H9 (cell line): ENCODE measurements around the gene GRIPAP1. TPM values are rescaled to one million over a fixed set of nuclear protein-coding genes. Genes with fewer than 3 reads are reported as not detected.

ENCODE experiments used
- DNase-seq: peaks from one replicate; pipeline ENCODE4 v3.0.0-alpha.2; 2017
- H2AFZ ChIP-seq: one replicate; pipeline ENCODE4 v1.6.1; 2013; ENCODE audit warnings: mild to moderate bottlenecking, low read length, control low read depth, moderate library complexity
- H2AK5ac ChIP-seq: 2 replicates; pipeline ENCODE4 v1.6.1; 2013; ENCODE audit warnings: low read length, control low read depth, mixed read lengths; ENCODE audit not compliant: insufficient read length
- H2BK120ac ChIP-seq: one replicate; pipeline ENCODE4 v1.6.1; 2013; ENCODE audit warnings: low read depth, mild to moderate bottlenecking, low read length, control low read depth, inconsistent platforms; ENCODE audit not compliant: poor library complexity, severe bottlenecking
- H2BK12ac ChIP-seq: 2 replicates; pipeline ENCODE4 v1.6.1; 2013; ENCODE audit warnings: low read length, control low read depth, mixed read lengths, low read depth; ENCODE audit not compliant: insufficient read length
- H2BK15ac ChIP-seq: 2 replicates; pipeline ENCODE4 v1.6.1; 2013; ENCODE audit warnings: low read depth, low read length, control low read depth
- H2BK20ac ChIP-seq: one replicate; pipeline ENCODE4 v1.6.1; 2013; ENCODE audit warnings: low read depth, mild to moderate bottlenecking, low read length, control low read depth, inconsistent platforms; ENCODE audit not compliant: poor library complexity, severe bottlenecking
- H2BK5ac ChIP-seq: 2 replicates; pipeline ENCODE4 v1.6.1; 2013; ENCODE audit warnings: low read length, control low read depth, mixed read lengths; ENCODE audit not compliant: insufficient read length
- H3K14ac ChIP-seq: 2 replicates; pipeline ENCODE4 v1.6.1; 2013; ENCODE audit warnings: low read length, control low read depth; ENCODE audit not compliant: insufficient read depth
- H3K18ac ChIP-seq: 2 replicates; pipeline ENCODE4 v1.6.1; 2013; ENCODE audit warnings: low read depth, mild to moderate bottlenecking, mixed read lengths, low read length, control low read depth; ENCODE audit not compliant: insufficient read length
- H3K23ac ChIP-seq: 2 replicates; pipeline ENCODE4 v1.6.1; 2013; ENCODE audit warnings: low read length, control low read depth, mixed read lengths, low read depth; ENCODE audit not compliant: insufficient read length
- H3K23me2 ChIP-seq: 2 replicates; pipeline ENCODE4 v1.6.1; 2013; ENCODE audit warnings: low read depth, mild to moderate bottlenecking, mixed read lengths, low read length, control low read depth; ENCODE audit not compliant: insufficient read length, poor library complexity, severe bottlenecking
- H3K27ac ChIP-seq: 2 replicates; pipeline ENCODE4 v1.5.1; 2013; ENCODE audit warnings: low read length, control low read depth, mixed read lengths, low read depth; ENCODE audit not compliant: insufficient read length
- H3K27me3 ChIP-seq: 2 replicates; pipeline ENCODE4 v1.6.1; 2013; ENCODE audit warnings: low read length, control low read depth, inconsistent platforms; ENCODE audit not compliant: insufficient read depth
- H3K4ac ChIP-seq: 2 replicates; pipeline ENCODE4 v1.6.1; 2013; ENCODE audit warnings: low read depth, mild to moderate bottlenecking, control low read depth, inconsistent platforms, low read length, moderate library complexity
- H3K4me1 ChIP-seq: 2 replicates; pipeline ENCODE4 v1.6.1; 2013; ENCODE audit warnings: low read length, control low read depth, inconsistent platforms; ENCODE audit not compliant: insufficient read depth
- H3K4me2 ChIP-seq: 2 replicates; pipeline ENCODE4 v1.6.1; 2013; ENCODE audit warnings: low read length, control low read depth, mixed read lengths; ENCODE audit not compliant: insufficient read length, insufficient read depth
- H3K56ac ChIP-seq: 2 replicates; pipeline ENCODE4 v1.6.1; 2013; ENCODE audit warnings: low read depth, mild to moderate bottlenecking, mixed read lengths, low read length, control low read depth; ENCODE audit not compliant: insufficient read length
- H3K79me1 ChIP-seq: 2 replicates; pipeline ENCODE4 v1.6.1; 2013; ENCODE audit warnings: low read depth, mild to moderate bottlenecking, moderate library complexity, low read length, control low read depth, inconsistent platforms; ENCODE audit not compliant: insufficient read depth, poor library complexity, severe bottlenecking
- H3K79me2 ChIP-seq: 2 replicates; pipeline ENCODE4 v1.6.1; 2013; ENCODE audit warnings: low read length, control low read depth, inconsistent platforms; ENCODE audit not compliant: insufficient read depth
- H3K9ac ChIP-seq: 2 replicates; pipeline ENCODE4 v1.6.1; 2013; ENCODE audit warnings: low read length, control low read depth, mixed read lengths; ENCODE audit not compliant: insufficient read length; ENCODE audit errors: extremely low read depth
- H3K9me3 ChIP-seq: one replicate; pipeline ENCODE4 v1.6.1; 2013; ENCODE audit warnings: low read depth, low read length, inconsistent platforms; ENCODE audit not compliant: control insufficient read depth
- H3T11ph ChIP-seq: one replicate; pipeline ENCODE4 v1.6.1; 2013; ENCODE audit warnings: mild to moderate bottlenecking, low read length, control low read depth, inconsistent platforms
- H4K20me1 ChIP-seq: one replicate; pipeline ENCODE4 v1.6.1; 2013; ENCODE audit not compliant: control insufficient read depth, insufficient read length, insufficient read depth
- H4K5ac ChIP-seq: 2 replicates; pipeline ENCODE4 v1.6.1; 2013; ENCODE audit warnings: low read depth, mild to moderate bottlenecking, mixed read lengths, low read length, control low read depth; ENCODE audit not compliant: insufficient read length
- H4K8ac ChIP-seq: replicated peaks from 2 replicates; pipeline ENCODE4 v1.6.1; 2013; ENCODE audit warnings: low read length, control low read depth, mixed read lengths, low read depth; ENCODE audit not compliant: insufficient read length
- H4K91ac ChIP-seq: 2 replicates; pipeline ENCODE4 v1.6.1; 2013; ENCODE audit warnings: low read depth, mild to moderate bottlenecking, moderate library complexity, mixed read lengths, low read length, control low read depth; ENCODE audit not compliant: insufficient read length
- H3K27ac Mint-ChIP-seq, 3 experiments: 2 replicates in 2 of 3; 3 replicates in 1 of 3; pipeline ENCODE4 v1.8.0; 2020 to 2021; ENCODE audit warnings: mixed read lengths in 3 of 3, mild to moderate bottlenecking in 1 of 3, moderate library complexity in 1 of 3
- H3K27me3 Mint-ChIP-seq: 2 replicates; pipeline ENCODE4 v1.8.0; 2021; ENCODE audit warnings: low read depth, mild to moderate bottlenecking, moderate library complexity, mixed read lengths
- H3K36me3 Mint-ChIP-seq, 3 experiments: 2 replicates in 2 of 3; 3 replicates in 1 of 3; pipeline ENCODE4 v1.8.0; 2020 to 2021; ENCODE audit warnings: low read depth in 3 of 3, mixed read lengths in 3 of 3; ENCODE audit not compliant: insufficient read depth in 1 of 3
- H3K4me1 Mint-ChIP-seq, 2 experiments: 2 replicates each; pipeline ENCODE4 v1.8.0; 2020; ENCODE audit warnings: mixed read lengths in 2 of 2
- H3K4me3 Mint-ChIP-seq, 2 experiments: 2 replicates in 1 of 2; 3 replicates in 1 of 2; pipeline ENCODE4 v1.8.0; 2020 to 2021; ENCODE audit warnings: mild to moderate bottlenecking in 2 of 2, mixed read lengths in 2 of 2, moderate library complexity in 1 of 2
- H3K9me3 Mint-ChIP-seq, 2 experiments: 2 replicates in 1 of 2; 3 replicates in 1 of 2; pipeline ENCODE4 v1.8.0; 2020; ENCODE audit warnings: mild to moderate bottlenecking in 2 of 2, mixed read lengths in 2 of 2, moderate library complexity in 1 of 2
- WGBS: extraction: QIAGEN DNeasy Blood & Tissue Kit; methylation state at CpG from one replicate; pipeline ENCODE4 v1.1.7; 2013; ENCODE audit warnings: missing lambda C conversion rate, low lambda C conversion rate, mixed read lengths; ENCODE audit not compliant: insufficient read length; ENCODE audit errors: extremely low coverage; 5-methylcytosine and 5-hydroxymethylcytosine counted together
- total RNA-seq: library from RNA; stranded (reverse); gene quantifications from 2 replicates; pipeline ENCODE4 v1.2.1, GENCODE V29; 2021
- TF ChIP-seq, protein P1 (sequence below): fragments of 200-600 bp; sonication (generic); conservative IDR thresholded peaks from 3 replicates; pipeline ENCODE4 v1.8.0; 2021; ENCODE audit warnings: antibody characterized with exemption, mild to moderate bottlenecking

The GRIPAP1 gene
- total RNA-seq, 1 experiment from 2014 or later = 71.8 TPM

DNA sequence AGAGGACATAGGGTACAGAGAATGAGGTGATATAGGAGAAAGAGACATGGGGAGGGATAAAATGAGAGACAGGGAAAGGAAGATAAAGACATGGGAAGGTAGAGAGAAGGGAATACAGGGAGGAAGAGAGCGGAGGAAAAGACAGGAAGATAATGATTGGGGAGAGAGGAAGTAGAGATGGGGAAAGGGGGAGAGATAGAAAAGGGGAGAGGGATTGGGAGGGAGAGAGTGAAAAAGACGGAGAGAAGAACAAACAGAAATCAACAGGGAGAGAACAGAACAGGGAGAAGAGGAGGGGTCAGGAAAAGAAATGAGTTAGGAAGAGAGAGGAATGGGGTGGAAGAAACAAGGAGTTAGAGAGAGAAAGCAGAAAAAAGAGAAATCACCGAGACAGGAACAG, 4.6 kb downstream of the GRIPAP1 start:
- H4K91ac ChIP-seq = no peak overlapping the region
- WGBS = 100% methylated on average over 2 of the region's 3 CpGs
- no peak overlapping the region for H3K4me2 ChIP-seq
- H3K14ac ChIP-seq = no peak overlapping the region
- H3K4me1 ChIP-seq = no peaks in the 10 kb centered on the region
- H4K20me1 ChIP-seq = peaks cover 2% of the 10 kb centered on the region
- H2BK120ac ChIP-seq = no peak overlapping the region
- DNase-seq = no peak
- H3K27me3 Mint-ChIP-seq = no peaks in the 10 kb centered on the region; the same call in 1 of the 2 replicates
- peaks cover 74 to 81% of the 10 kb centered on the region in 2 experiments for H3K9me3 Mint-ChIP-seq
- no peaks in the 10 kb centered on the region for H3K9me3 ChIP-seq
- H4K5ac ChIP-seq = no peak overlapping the region
- H3K4me1 Mint-ChIP-seq = peaks cover 0 to 8% of the 10 kb centered on the region in 2 experiments; a peak in 2 of 4 replicates
- H3K56ac ChIP-seq = no peak overlapping the region
- no peak overlapping the region for H2BK20ac ChIP-seq
- peaks cover 52 to 74% (median 74%) of the 10 kb centered on the region in 3 experiments for H3K36me3 Mint-ChIP-seq
- H3K23ac ChIP-seq = no peak overlapping the region
- H3K4ac ChIP-seq = no peak overlapping the region
- H2BK12ac ChIP-seq = no peak overlapping the region
- H2BK15ac ChIP-seq = no peak overlapping the region
- H3K9ac ChIP-seq = no peak overlapping the region
- H3K27me3 ChIP-seq = no peaks in the 10 kb centered on the region
- TF ChIP-seq, protein P1, sequence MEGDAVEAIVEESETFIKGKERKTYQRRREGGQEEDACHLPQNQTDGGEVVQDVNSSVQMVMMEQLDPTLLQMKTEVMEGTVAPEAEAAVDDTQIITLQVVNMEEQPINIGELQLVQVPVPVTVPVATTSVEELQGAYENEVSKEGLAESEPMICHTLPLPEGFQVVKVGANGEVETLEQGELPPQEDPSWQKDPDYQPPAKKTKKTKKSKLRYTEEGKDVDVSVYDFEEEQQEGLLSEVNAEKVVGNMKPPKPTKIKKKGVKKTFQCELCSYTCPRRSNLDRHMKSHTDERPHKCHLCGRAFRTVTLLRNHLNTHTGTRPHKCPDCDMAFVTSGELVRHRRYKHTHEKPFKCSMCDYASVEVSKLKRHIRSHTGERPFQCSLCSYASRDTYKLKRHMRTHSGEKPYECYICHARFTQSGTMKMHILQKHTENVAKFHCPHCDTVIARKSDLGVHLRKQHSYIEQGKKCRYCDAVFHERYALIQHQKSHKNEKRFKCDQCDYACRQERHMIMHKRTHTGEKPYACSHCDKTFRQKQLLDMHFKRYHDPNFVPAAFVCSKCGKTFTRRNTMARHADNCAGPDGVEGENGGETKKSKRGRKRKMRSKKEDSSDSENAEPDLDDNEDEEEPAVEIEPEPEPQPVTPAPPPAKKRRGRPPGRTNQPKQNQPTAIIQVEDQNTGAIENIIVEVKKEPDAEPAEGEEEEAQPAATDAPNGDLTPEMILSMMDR = no peak
- H3T11ph ChIP-seq = no peak overlapping the region
- no peak overlapping the region for H3K27ac ChIP-seq
- peaks cover 2% of the 10 kb centered on the region; the same call in 1 of the 2 replicates for H3K79me2 ChIP-seq
- H2AK5ac ChIP-seq = no peak overlapping the region
- H3K23me2 ChIP-seq = no peaks in the 10 kb centered on the region
- H3K27ac Mint-ChIP-seq = no peak overlapping the region
- H3K18ac ChIP-seq = no peak overlapping the region
- no peak overlapping the region for H4K8ac ChIP-seq
- H3K4me3 Mint-ChIP-seq = no peak overlapping the region
- no peak overlapping the region for H2BK5ac ChIP-seq
- peaks cover 2% of the 10 kb centered on the region for H3K79me1 ChIP-seq
- H2AFZ ChIP-seq = no peak overlapping the region
